GM19351 (cell line): ENCODE data around the gene ERP44.
"Not testable (repeated sequence)": the region's sequence is repeated elsewhere in the genome, so short reads cannot be mapped to it uniquely, and the experiment has no call there.

Experiments
- ATAC-seq: cut with Tn5 transposase; IDR thresholded peaks from one replicate; pipeline ENCODE4 v1.9.1; 2021; ENCODE audit warnings: mild to moderate bottlenecking, moderate library complexity; ENCODE audit not compliant: unreplicated experiment

Gene ERP44

GRCh38 chr9:100098887-100099721, at the start of gene ERP44, which contains the start of gene INVS:
Gene ERP44, minus strand, starts transcription at chr9:100099000. Its CDS starts 160 bp downstream, at chr9:100098840.
Gene INVS, plus strand, starts transcription at chr9:100099243. Its CDS starts 5,279 bp downstream, at chr9:100104522.
- ATAC-seq, result peak; percentile 95

GRCh38 chr9:100145976-100146375, 47.2 kb upstream of the ERP44 start:
- ATAC-seq, result not testable (repeated sequence)

- not testable (repeated sequence) for ATAC-seq
Measured at GRCh38 chr9:100145167-100145934, 46.6 kb upstream of the ERP44 start.

GRCh38 chr9:100141862-100142261, 43.1 kb upstream of the ERP44 start:
- not testable (repeated sequence) for ATAC-seq

GRCh38 chr9:100140303-100140702, 41.5 kb upstream of the ERP44 start:
- ATAC-seq, result not testable (repeated sequence)

GRCh38 chr9:100136799-100137198, 38.0 kb upstream of the ERP44 start:
- ATAC-seq, result not testable (repeated sequence)

GRCh38 chr9:100134731-100135130, 35.9 kb upstream of the ERP44 start:
- no peak for ATAC-seq

- ATAC-seq, result no peak
Measured at GRCh38 chr9:100131875-100132430, 33.2 kb upstream of the ERP44 start.

GRCh38 chr9:100131216-100131615, 32.4 kb upstream of the ERP44 start:
- ATAC-seq, result no peak

- ATAC-seq, result no peak
Measured at GRCh38 chr9:100129772-100130171, 31.0 kb upstream of the ERP44 start.

GRCh38 chr9:100126423-100126822, 27.6 kb upstream of the ERP44 start:
- ATAC-seq, result no peak

- no peak for ATAC-seq
Measured at GRCh38 chr9:100125910-100126309, 27.1 kb upstream of the ERP44 start.

- ATAC-seq, result no peak
Measured at GRCh38 chr9:100125236-100125635, 26.4 kb upstream of the ERP44 start.

GRCh38 chr9:100120286-100120685, 21.5 kb upstream of the ERP44 start:
- ATAC-seq, result no peak

GRCh38 chr9:100117316-100117715, 18.5 kb upstream of the ERP44 start:
- ATAC-seq, result no peak

GRCh38 chr9:100112677-100113336, 14.0 kb upstream of the ERP44 start:
- no peak for ATAC-seq

GRCh38 chr9:100111235-100111634, 12.4 kb upstream of the ERP44 start:
- no peak for ATAC-seq

GRCh38 chr9:100108559-100108958, 9.8 kb upstream of the ERP44 start:
- no peak for ATAC-seq

- ATAC-seq, result no peak
Measured at GRCh38 chr9:100106616-100107015, 7.8 kb upstream of the ERP44 start.

GRCh38 chr9:100105861-100106260, 7.1 kb upstream of the ERP44 start:
- ATAC-seq, result no peak

GRCh38 chr9:100104314-100104713, 5.5 kb upstream of the ERP44 start:
- no peak for ATAC-seq
